Epithelial cell of prostate (primary cell): ENCODE data around the gene EEF1A1.
"Not testable (repeated sequence)": the region's sequence is repeated elsewhere in the genome, so short reads cannot be mapped to it uniquely, and the experiment has no call there.

Source experiments
- DNase-seq: peaks from one replicate; pipeline ENCODE4 v3.0.0-alpha.2; 2011; ENCODE audit warnings: low read depth, low spot score
- H3K27ac ChIP-seq: fragments of 450-650 bp; 2 replicates; pipeline ENCODE4 v1.5.1; 2017; ENCODE audit warnings: mild to moderate bottlenecking

Gene EEF1A1

GRCh38 chr6:73508776-73509175 is 12.1 kb downstream of the EEF1A1 start:
- H3K27ac ChIP-seq: no peak overlapping the region
- DNase-seq: no peak

DNA sequence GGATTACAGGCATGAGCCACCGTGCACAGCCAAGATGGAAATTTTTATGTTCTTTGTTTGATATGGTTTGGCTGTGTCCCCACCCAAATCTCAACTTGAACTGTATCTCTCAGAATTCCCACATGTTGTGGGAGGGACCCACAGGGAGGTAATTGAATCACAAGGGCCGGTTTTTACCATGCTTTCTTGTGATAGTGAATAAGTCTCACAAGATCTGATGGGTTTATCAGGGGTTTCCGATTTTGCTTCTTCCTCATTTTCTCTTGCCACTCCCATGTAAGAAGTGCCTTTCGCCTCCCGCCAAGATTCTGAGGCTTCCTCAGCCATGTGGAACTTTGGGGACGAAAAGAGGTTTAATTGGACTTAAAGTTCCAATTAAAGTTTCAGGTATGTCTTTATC is 14.6 kb downstream of the EEF1A1 start:
- no peak overlapping the region for H3K27ac ChIP-seq
- DNase-seq: no peak

GRCh38 chr6:73505705-73506104 is 15.1 kb downstream of the EEF1A1 start:
- DNase-seq, H3K27ac ChIP-seq: not testable (repeated sequence)

GRCh38 chr6:73505142-73505541 is 15.7 kb downstream of the EEF1A1 start:
- no peak overlapping the region for H3K27ac ChIP-seq

DNA sequence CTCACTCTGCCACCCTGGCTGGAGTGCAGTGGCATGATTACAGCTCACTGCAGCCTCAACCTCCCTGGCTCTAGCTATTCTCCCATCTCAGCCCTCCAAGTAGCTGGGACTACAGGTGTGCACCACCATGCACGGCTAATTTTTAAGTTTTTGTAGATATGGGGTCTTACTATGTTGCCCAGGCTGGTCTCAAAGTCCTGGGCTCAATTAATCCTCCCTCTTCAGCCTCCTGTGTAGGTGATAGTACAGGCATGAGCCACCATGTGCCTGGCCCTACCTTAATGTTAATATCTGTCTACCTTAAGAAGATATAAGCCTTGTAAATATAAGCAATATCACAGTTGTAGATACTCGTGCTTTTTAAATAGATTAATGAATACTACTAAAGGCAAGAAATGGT is 16.7 kb downstream of the EEF1A1 start:
- no peak for DNase-seq

More at GRCh38 chr6:73505142-73505541, 15.7 kb downstream of the EEF1A1 start:
- no peak for DNase-seq

DNA sequence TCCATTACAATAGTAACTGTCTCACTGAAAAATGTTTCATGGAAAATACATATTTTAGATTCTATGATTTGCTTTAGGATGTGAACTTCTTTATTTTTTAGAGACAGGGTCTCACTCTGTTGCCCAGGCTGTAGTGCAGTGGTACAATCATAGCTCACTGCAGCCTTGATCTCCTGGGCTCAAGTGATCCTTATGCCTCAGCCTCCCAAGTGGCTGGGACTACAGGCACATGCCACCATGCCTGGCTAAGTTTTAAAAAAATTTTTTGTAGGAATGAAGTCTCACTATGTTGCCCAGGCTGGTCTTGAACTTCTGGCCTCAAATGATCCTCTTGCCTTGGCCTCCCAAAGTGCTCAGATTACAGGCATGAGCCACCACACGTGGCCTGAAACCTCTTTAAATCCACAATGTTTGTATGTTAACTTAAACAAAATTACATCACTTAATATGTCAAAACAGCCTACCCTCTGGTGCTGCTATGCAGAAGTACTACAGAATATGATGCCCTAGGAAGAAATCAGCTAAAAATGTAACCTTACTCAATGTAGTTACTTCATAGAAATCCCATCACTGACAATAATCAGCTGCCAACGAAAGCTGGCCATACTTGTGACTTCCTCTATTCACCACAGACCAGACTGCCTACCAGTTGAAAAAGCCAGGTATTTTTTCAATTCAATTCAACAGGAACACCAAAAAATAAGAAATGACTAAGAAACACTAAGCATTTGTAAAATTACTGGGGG is 17.6 kb downstream of the EEF1A1 start:
- no peak for DNase-seq
- H3K27ac ChIP-seq: no peak overlapping the region

More for the DNA sequence above, 16.7 kb downstream of the EEF1A1 start:
- no peak overlapping the region for H3K27ac ChIP-seq

GRCh38 chr6:73497915-73498314 is 22.9 kb downstream of the EEF1A1 start:
- H3K27ac ChIP-seq: no peak overlapping the region

DNA sequence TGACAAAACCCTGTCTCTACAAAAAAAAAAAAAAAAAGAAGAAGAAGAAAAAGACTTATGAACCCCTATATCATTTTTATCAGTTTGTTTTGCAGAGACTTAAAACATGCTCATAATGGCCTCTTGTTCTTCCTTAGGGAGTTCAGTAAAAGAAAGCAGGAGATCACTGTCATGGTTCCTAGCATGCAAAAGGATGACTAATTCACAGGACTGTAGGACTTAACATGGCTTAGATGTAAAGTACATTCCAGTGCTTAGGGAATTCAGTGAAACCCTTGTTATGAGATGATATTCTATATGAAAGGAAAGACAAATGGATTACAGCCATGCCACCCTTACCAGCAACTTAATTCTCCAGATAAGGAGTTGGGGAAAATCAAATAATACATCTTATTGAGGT is 29.5 kb downstream of the EEF1A1 start:
- no peak for DNase-seq
- no peak overlapping the region for H3K27ac ChIP-seq

More at GRCh38 chr6:73497915-73498314, 22.9 kb downstream of the EEF1A1 start:
- no peak for DNase-seq

DNA sequence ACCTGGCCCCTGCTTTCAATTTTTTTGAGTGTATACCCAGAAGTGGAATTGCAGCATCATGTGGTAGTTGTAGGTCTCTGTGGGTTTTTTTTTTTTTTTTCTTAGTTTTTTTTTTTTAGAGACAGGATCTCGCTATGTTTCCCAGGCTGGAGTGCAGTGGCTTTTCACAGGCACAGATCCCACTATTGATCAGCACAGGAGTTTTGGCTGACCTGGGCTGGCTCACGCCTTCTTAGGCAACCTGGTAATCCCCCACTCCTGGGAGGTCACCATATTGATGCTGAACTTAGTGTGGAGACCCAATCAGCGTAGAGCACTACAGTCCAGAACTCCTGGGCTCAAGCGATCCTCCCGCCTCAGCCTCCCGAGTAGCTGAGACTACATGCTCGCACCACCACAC is 33.4 kb downstream of the EEF1A1 start:
- DNase-seq: no peak
- H3K27ac ChIP-seq: no peak overlapping the region

- H3K27ac ChIP-seq: no peak overlapping the region
- DNase-seq: no peak
These were observed 36.4 kb downstream of the EEF1A1 start for GRCh38 chr6:73484438-73484837.

DNA sequence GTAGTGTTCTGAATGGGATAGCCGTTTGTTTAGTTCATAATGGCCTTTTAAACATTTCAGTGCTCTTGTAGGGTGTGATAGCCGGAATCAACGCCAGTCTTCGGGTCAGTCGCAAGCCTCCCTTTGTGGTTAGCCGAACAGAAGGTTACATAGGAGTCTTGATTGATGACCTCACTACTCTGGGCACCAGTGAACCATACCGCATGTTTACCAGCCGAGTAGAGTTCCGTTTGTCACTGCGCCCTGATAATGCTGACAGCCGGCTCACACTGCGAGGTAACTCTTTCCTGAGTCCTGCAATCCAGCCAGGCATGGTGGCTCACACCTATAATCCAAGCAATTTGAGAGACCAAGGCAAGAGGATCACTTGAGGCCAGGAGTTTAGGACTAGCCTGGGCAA is 38.9 kb downstream of the EEF1A1 start:
- no peak overlapping the region for H3K27ac ChIP-seq
- no peak for DNase-seq

DNA sequence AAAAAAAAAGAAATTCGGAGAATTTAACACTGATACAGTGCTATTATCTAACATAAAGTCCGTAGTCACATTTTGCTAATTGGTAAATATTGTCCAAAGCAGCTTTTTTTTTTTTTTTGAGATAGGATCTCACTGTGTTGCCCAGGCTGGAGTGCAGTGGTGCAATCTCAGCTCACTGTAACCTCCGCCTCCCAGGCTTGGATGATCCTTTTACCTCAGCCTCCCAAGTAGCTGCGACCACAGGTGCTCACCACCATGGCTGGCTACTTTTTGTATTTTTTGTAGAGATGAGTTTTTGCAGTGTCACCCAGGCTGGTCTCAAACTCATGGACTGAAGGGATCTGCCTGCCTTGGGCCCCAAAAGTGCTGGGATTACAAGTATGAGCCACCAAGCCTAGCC is 43.4 kb downstream of the EEF1A1 start:
- DNase-seq: no peak
- H3K27ac ChIP-seq: no peak overlapping the region

DNA sequence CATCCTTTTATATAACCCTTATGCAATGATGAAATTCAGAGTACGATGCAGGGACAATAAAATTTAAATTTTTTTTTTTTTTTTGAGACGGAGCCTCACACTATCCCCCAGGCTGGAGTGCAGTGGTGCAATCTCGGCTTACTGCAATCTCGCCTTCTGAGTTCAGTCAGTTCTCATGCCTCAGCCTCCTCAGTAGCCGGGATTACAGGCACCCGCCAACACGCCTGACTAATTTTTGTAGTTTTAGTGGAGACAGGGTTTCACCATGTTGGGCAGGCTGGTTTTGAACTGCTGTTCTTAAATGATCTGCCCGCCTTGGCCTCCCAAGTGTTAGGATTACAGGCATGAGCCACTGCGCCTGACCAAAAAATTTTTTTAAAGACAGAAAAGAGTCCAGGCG is 44.1 kb downstream of the EEF1A1 start:
- no peak overlapping the region for H3K27ac ChIP-seq
- DNase-seq: no peak

GRCh38 chr6:73471686-73472290 is 49.0 kb downstream of the EEF1A1 start:
- no peak overlapping the region for H3K27ac ChIP-seq
- no peak for DNase-seq
